ENCODE results near the gene HNRNPA0. TPM values are rescaled to one million over a fixed set of nuclear protein-coding genes. Genes with fewer than 3 reads are reported as not detected.

Gene HNRNPA0
- total and polyA plus RNA-seq, 2 donors (not counting 1 experiment from before 2014, with no cell fraction given) = 31.5 to 34.2 TPM

DNA sequence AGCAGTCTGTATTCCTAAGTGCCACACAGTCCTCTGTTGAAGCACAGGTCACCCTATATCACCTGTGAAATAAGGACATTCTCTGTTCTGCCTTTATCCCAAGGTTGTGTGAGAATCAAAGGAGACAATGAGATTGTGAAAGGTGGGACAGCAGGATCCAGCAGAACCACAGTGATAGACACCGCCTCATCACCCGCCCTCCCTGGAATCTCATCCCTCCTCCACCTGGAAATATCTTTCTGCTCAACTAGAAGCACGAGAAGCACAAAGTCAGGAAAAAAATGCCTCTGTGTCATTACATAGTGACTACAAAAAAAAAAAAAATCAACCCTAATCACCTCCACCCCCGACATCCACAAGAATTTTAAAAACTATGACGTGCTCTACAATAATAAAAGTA is 50.6 kb downstream of the HNRNPA0 start:
- 100% methylated on average over 1 of the region's 5 CpGs for WGBS (ENCODE audit: insufficient coverage)
- H3K9ac ChIP-seq (ENCODE audit: low read length) = no peak overlapping the region
- no peak overlapping the region for H3K4me2 ChIP-seq (replicated peaks; ENCODE audit: low read depth, low read length, poor library complexity, severe bottlenecking)
- no peaks in the 10 kb centered on the region for H4K20me1 ChIP-seq (ENCODE audit: control insufficient read depth, insufficient read depth, low read length, poor library complexity, severe bottlenecking)
- no peaks in the 10 kb centered on the region for H3K4me1 Mint-ChIP-seq
- H3K36me3 ChIP-seq (replicated peaks in 1 of 2; ENCODE audit: control extremely low read depth in 1 of 2, control insufficient read depth in 1 of 2, extremely low read depth in 1 of 2, insufficient read depth in 2 of 2, low read length in 1 of 2) = no peaks in the 10 kb centered on the region
- ATAC-seq (ENCODE audit: low read depth) (no peak), DNase-seq (no peak)
- ChIA-PET POLR2A (no interaction called here), CTCF (no interaction called here)
- H3K9me3 ChIP-seq (ENCODE audit: control extremely low read depth in 1 of 3, control insufficient read depth in 2 of 3, insufficient read depth in 1 of 3, low read length in 2 of 3) = no peaks in the 10 kb centered on the region
- no peaks in the 10 kb centered on the region for H3K27me3 Mint-ChIP-seq
- no peaks in the 10 kb centered on the region for H3K79me2 ChIP-seq (ENCODE audit: control insufficient read depth, insufficient read depth, low read length)
- H2AFZ ChIP-seq (ENCODE audit: insufficient read depth, low read depth, low read length, poor library complexity, severe bottlenecking) = no peak overlapping the region
- no peak overlapping the region for H3K4me3 Mint-ChIP-seq
- H3K27ac ChIP-seq (ENCODE audit: low read length in 2 of 2) = no peak overlapping the region
- H3K9me3 Mint-ChIP-seq (ENCODE audit: insufficient read depth) = no peaks in the 10 kb centered on the region
- intact Hi-C loops (cut with micrococcal nuclease) = no loop called here
- TF ChIP-seq EZH2 (IDR thresholded peaks at IDR 0.05; ENCODE audit: borderline replicate concordance, insufficient read depth, low read depth, low read length, poor library complexity, severe bottlenecking) (no peak), CTCF (IDR thresholded peaks at IDR 0.05) (no peak)
- no peaks in the 10 kb centered on the region for H3K27me3 ChIP-seq (replicated peaks in 1 of 4; ENCODE audit: control extremely low read depth in 1 of 4, control insufficient read depth in 3 of 4, insufficient read depth in 4 of 4, low read length in 3 of 4)
- H3K4me3 ChIP-seq (ENCODE audit: control extremely low read depth in 1 of 5, extremely low read depth in 1 of 5, insufficient read depth in 1 of 5, low read depth in 2 of 5, low read length in 4 of 5) = no peak overlapping the region
- no peak overlapping the region for H3K27ac Mint-ChIP-seq
- no peaks in the 10 kb centered on the region for H3K4me1 ChIP-seq (ENCODE audit: control insufficient read depth in 2 of 2, insufficient read depth in 2 of 2, low read length in 2 of 2)

GRCh38 chr5:137700282-137700680 is 53.9 kb downstream of the HNRNPA0 start:
- H3K4me3 ChIP-seq (ENCODE audit: control extremely low read depth in 1 of 5, extremely low read depth in 1 of 5, insufficient read depth in 1 of 5, low read depth in 2 of 5, low read length in 4 of 5) = no peak overlapping the region
- H3K79me2 ChIP-seq (ENCODE audit: control insufficient read depth, insufficient read depth, low read length) = no peaks in the 10 kb centered on the region
- no peaks in the 10 kb centered on the region for H3K27me3 Mint-ChIP-seq
- peaks cover 9% of the 10 kb centered on the region for H3K4me1 Mint-ChIP-seq
- POLR2A ChIA-PET = no interaction called here
- CTCF ChIA-PET = no interaction called here
- no peaks in the 10 kb centered on the region for H3K9me3 Mint-ChIP-seq (ENCODE audit: insufficient read depth)
- intact Hi-C loops (cut with micrococcal nuclease) = no loop called here
- H2AFZ ChIP-seq (ENCODE audit: insufficient read depth, low read depth, low read length, poor library complexity, severe bottlenecking) = no peak overlapping the region
- H3K27ac Mint-ChIP-seq = no peak overlapping the region
- DNase-seq = no peak
- H3K27ac ChIP-seq (ENCODE audit: low read length in 2 of 2) = no peak overlapping the region
- ATAC-seq (ENCODE audit: low read depth) = no peak
- peaks cover 7 to 9% of the 10 kb centered on the region in 2 donors for H3K4me1 ChIP-seq (ENCODE audit: control insufficient read depth in 2 of 2, insufficient read depth in 2 of 2, low read length in 2 of 2)
- no peak overlapping the region for H3K4me2 ChIP-seq (replicated peaks; ENCODE audit: low read depth, low read length, poor library complexity, severe bottlenecking)
- H3K36me3 ChIP-seq (replicated peaks in 1 of 2; ENCODE audit: control extremely low read depth in 1 of 2, control insufficient read depth in 1 of 2, extremely low read depth in 1 of 2, insufficient read depth in 2 of 2, low read length in 1 of 2) = no peaks in the 10 kb centered on the region
- TF ChIP-seq CTCF (IDR thresholded peaks at IDR 0.05) (no peak), EZH2 (IDR thresholded peaks at IDR 0.05; ENCODE audit: borderline replicate concordance, insufficient read depth, low read depth, low read length, poor library complexity, severe bottlenecking) (no peak)
- H3K4me3 Mint-ChIP-seq = no peak overlapping the region
- no peak overlapping the region for H3K9ac ChIP-seq (ENCODE audit: low read length)
- no peaks in the 10 kb centered on the region for H4K20me1 ChIP-seq (ENCODE audit: control insufficient read depth, insufficient read depth, low read length, poor library complexity, severe bottlenecking)
- H3K27me3 ChIP-seq (replicated peaks in 1 of 4; ENCODE audit: control extremely low read depth in 1 of 4, control insufficient read depth in 3 of 4, insufficient read depth in 4 of 4, low read length in 3 of 4) = no peaks in the 10 kb centered on the region
- WGBS (ENCODE audit: insufficient coverage) = 50% methylated on average over 2 of the region's 3 CpGs
- no peaks in the 10 kb centered on the region for H3K9me3 ChIP-seq (ENCODE audit: control extremely low read depth in 1 of 3, control insufficient read depth in 2 of 3, insufficient read depth in 1 of 3, low read length in 2 of 3)

Data from B cell (primary cell).